DOHH2 (cell line): ENCODE data around the gene RBM26.

Experiments
- H3F3A ChIP-seq: fragments of 200-600 bp; sonication (generic), shearing (Covaris generic); 2 replicates; pipeline ENCODE4 v1.6.0; 2016; ENCODE audit warnings: antibody characterized with exemption, mild to moderate bottlenecking; ENCODE audit not compliant: control insufficient read depth, insufficient read depth
- H3K27ac ChIP-seq: fragments of 200-600 bp; sonication (generic); 2 replicates; pipeline ENCODE4 v1.5.1; 2014; ENCODE audit warnings: low read depth, mild to moderate bottlenecking, low read length, moderate library complexity
- H3K27me3 ChIP-seq: fragments of 200-600 bp; sonication (generic); 2 replicates; pipeline ENCODE4 v1.6.1; 2014; ENCODE audit warnings: mild to moderate bottlenecking, low read length, mixed read lengths; ENCODE audit not compliant: control insufficient read depth
- H3K36me3 ChIP-seq: fragments of 200-600 bp; sonication (generic); 2 replicates; pipeline ENCODE4 v1.6.1; 2014; ENCODE audit warnings: mild to moderate bottlenecking, low read length, moderate library complexity, mixed read lengths; ENCODE audit not compliant: control insufficient read depth
- H3K4me1 ChIP-seq: fragments of 200-600 bp; sonication (generic); 2 replicates; pipeline ENCODE4 v1.6.1; 2014; ENCODE audit warnings: mild to moderate bottlenecking, low read length, mixed read lengths; ENCODE audit not compliant: control insufficient read depth
- H3K4me2 ChIP-seq: fragments of 200-600 bp; sonication (generic); 2 replicates; pipeline ENCODE4 v1.6.0; 2014; ENCODE audit warnings: mild to moderate bottlenecking, low read length, moderate library complexity
- H3K4me3 ChIP-seq: fragments of 200-600 bp; sonication (generic); 2 replicates; pipeline ENCODE4 v1.5.1; 2014; ENCODE audit warnings: mild to moderate bottlenecking, low read length, mixed read lengths
- H3K79me2 ChIP-seq: fragments of 200-600 bp; sonication (generic); 2 replicates; pipeline ENCODE4 v1.6.1; 2014; ENCODE audit warnings: mild to moderate bottlenecking, low read length, mixed read lengths; ENCODE audit not compliant: control insufficient read depth
- H3K9me2 ChIP-seq: fragments of 200-600 bp; sonication (generic); replicated peaks from 2 replicates; pipeline ENCODE4 v1.6.1; 2014; ENCODE audit warnings: mild to moderate bottlenecking, low read length, mixed read lengths; ENCODE audit not compliant: control insufficient read depth
- H3K9me3 ChIP-seq: fragments of 200-600 bp; sonication (generic); 2 replicates; pipeline ENCODE4 v1.6.1; 2014; ENCODE audit warnings: antibody characterized with exemption, low read length, mixed read lengths; ENCODE audit not compliant: control insufficient read depth, insufficient read depth
- H4K20me1 ChIP-seq: fragments of 200-600 bp; sonication (generic); 2 replicates; pipeline ENCODE4 v1.6.0; 2014; ENCODE audit warnings: low read depth, mild to moderate bottlenecking, antibody characterized with exemption, low read length, moderate library complexity; ENCODE audit not compliant: control insufficient read depth, insufficient read depth
- CTCF ChIP-seq: fragments of 200-600 bp; sonication (generic); IDR thresholded peaks from one replicate; pipeline ENCODE4 v1.5.1; 2014; ENCODE audit warnings: antibody characterized with exemption, mild to moderate bottlenecking, low read depth, low read length; ENCODE audit not compliant: poor library complexity, severe bottlenecking
- EZH2phosphoT487 ChIP-seq: fragments of 200-600 bp; sonication (generic); IDR thresholded peaks from 2 replicates; pipeline ENCODE4 v1.6.1; 2017; ENCODE audit warnings: borderline replicate concordance, mild to moderate bottlenecking, antibody characterized with exemption, low read length, moderate library complexity, mixed read lengths

Gene RBM26

GRCh38 chr13:79452239-79452913 is 46.3 kb upstream of the RBM26 start:
- no peak overlapping the region for H3K27ac ChIP-seq

GRCh38 chr13:79451500-79451962 is 45.5 kb upstream of the RBM26 start:
- Histone ChIP-seq H3F3A (no peaks in the 10 kb centered on the region; the same call in 1 of the 2 replicates), H3K9me2 (no peaks in the 10 kb centered on the region), H4K20me1 (no peaks in the 10 kb centered on the region), H3K27me3 (peaks cover 16% of the 10 kb centered on the region), H3K36me3 (no peaks in the 10 kb centered on the region), H3K4me3 (no peak overlapping the region), H3K4me1 (peaks cover 18% of the 10 kb centered on the region), H3K27ac (no peak overlapping the region), H3K9me3 (peaks cover 4% of the 10 kb centered on the region; the same call in 1 of the 2 replicates), H3K79me2 (no peaks in the 10 kb centered on the region), H3K4me2 (no peak overlapping the region)
- no peak for TF ChIP-seq CTCF
- no peak for TF ChIP-seq EZH2phosphoT487

More at GRCh38 chr13:79452239-79452913, 46.3 kb upstream of the RBM26 start:
- H3F3A ChIP-seq = no peaks in the 10 kb centered on the region; the same call in 1 of the 2 replicates
- peaks cover 22% of the 10 kb centered on the region for H3K27me3 ChIP-seq
- no peak for TF ChIP-seq EZH2phosphoT487
- H3K4me2 ChIP-seq = no peak overlapping the region
- H3K9me2 ChIP-seq = no peaks in the 10 kb centered on the region
- H3K36me3 ChIP-seq = no peaks in the 10 kb centered on the region
- peaks cover 4% of the 10 kb centered on the region; the same call in 1 of the 2 replicates for H3K9me3 ChIP-seq
- H3K4me3 ChIP-seq = no peak overlapping the region
- no peaks in the 10 kb centered on the region for H4K20me1 ChIP-seq
- H3K4me1 ChIP-seq = peaks cover 18% of the 10 kb centered on the region
- H3K79me2 ChIP-seq = no peaks in the 10 kb centered on the region

DNA sequence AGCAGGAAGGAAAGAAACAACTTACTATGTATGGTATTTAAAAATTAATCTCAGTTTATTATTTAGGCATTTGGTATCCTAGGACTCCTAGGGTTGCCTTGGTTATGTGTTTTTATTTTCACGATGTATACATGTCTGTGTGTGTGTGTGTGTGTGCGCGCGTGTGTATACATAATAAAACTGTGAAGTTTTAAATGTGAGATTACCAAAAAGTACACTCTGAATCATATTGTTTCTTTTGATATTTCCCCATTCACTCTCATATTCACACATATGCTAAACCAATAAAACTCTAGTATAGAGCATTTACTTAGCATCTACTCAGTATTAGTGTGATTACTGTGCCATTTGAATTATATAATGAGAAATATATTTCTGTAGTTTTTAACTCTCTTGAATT is 44.1 kb upstream of the RBM26 start:
- H3K4me3 ChIP-seq = no peak overlapping the region

More for the DNA sequence above, 44.1 kb upstream of the RBM26 start:
- Histone ChIP-seq H3K27ac (no peak overlapping the region), H3K27me3 (peaks cover 16% of the 10 kb centered on the region), H3K4me2 (no peak overlapping the region), H3K9me2 (no peaks in the 10 kb centered on the region), H3K4me1 (peaks cover 18% of the 10 kb centered on the region), H3K9me3 (peaks cover 4% of the 10 kb centered on the region; the same call in 1 of the 2 replicates), H3F3A (no peaks in the 10 kb centered on the region; the same call in 1 of the 2 replicates), H4K20me1 (no peaks in the 10 kb centered on the region), H3K36me3 (no peaks in the 10 kb centered on the region), H3K79me2 (no peaks in the 10 kb centered on the region)
- TF ChIP-seq EZH2phosphoT487 = no peak
- no peak for TF ChIP-seq CTCF
